Occipital lobe (tissue), 2 donors: ENCODE results near the gene KCNN3. TPM values are rescaled to one million over a fixed set of nuclear protein-coding genes. Genes with fewer than 3 reads are reported as not detected.

ENCODE experiments used
- DNase-seq: peaks from one replicate; lab custom pipeline; 2025; lab: John Stamatoyannopoulos, UW
- total RNA-seq: library from RNA; depleted of rRNA; stranded (reverse); fragments of >200 nt; gene quantifications from one replicate; pipeline ENCODE4 v1.2.3, GENCODE V29; 2014

KCNN3 gene
- total RNA-seq, 1 donor from 2014 or later, result 3.6 TPM

- no peak for DNase-seq
These were observed 205.6 kb downstream of the KCNN3 start for GRCh38 chr1:154664331-154665002.

DNA sequence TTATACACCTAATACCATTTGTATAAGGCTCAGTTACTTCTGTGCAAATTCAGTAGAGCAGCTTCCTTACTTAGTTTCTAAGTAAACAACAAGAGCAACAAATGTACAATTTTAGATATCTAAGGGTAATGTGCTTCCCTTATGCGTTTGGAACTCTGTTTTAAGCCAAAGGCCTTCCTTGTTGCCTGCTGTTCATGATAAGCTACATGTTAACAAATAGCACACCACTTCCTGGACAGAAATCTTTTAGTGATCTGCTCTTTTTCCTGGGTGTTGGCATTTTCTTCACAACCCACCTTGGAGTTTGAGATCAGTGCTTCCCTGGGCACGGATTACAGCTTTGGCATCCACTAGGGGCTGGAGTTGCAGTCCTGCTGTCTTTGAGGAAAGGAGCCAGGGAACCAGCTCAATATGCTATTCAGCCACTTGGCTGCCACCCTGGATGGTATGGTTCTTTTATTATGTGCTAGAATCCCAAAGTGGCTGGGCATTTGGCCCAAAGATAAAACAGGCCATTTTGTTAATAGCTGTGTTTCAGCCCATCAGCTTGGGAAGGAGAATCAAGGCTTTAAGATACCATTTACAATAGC, 206.5 kb downstream of the KCNN3 start:
- DNase-seq, result no peak

GRCh38 chr1:154661110-154661509, 209.0 kb downstream of the KCNN3 start:
- DNase-seq, result no peak

GRCh38 chr1:154659823-154660592, 210.1 kb downstream of the KCNN3 start:
- no peak for DNase-seq

DNA sequence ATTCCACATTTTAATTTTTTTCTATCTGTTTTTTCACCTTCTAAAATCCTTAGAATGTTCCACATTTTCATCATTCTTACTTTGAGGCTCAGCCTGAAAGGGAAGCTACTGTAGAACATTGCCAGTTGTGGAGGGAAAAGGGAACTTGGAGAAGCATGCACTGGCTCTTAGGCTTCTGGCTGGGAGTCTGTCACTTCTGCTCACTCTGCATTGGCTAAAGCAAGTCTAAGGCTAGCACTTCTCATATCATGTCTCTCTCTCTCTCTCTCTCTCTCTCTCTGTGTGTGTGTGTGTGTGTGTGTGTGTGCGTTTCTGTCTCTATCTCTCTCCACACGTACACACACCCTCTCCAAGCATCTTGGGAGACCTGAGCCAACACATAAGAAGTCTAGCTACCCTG, 212.5 kb downstream of the KCNN3 start:
- DNase-seq, result no peak

DNA sequence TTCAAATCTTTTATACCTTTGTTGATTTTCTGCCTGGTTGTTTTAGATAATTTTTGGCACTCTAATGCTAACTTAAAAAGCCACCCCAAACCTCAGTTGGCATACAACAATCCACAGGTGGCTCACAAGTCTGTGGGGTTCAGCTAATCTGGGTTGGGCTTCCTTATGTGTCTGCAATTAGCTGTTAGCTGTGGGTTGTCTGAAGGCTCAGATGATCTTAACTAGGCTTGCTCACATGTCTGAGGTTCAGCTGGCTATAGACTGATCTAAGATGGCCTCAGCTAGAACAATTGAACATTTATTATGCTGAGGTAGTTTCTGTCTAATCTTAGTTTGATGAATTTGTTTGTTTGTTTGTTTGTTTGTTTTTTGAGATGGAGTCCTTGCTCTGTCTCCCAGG, 217.2 kb downstream of the KCNN3 start:
- no peak for DNase-seq

Other genes starting within 250 kb of the KCNN3 start
- 12.0 TPM for gene PMVK, start 66.4 kb upstream of the KCNN3 start, total RNA-seq
- gene PBXIP1, start 85.8 kb upstream of the KCNN3 start, total RNA-seq, result 25.0 TPM
- gene PYGO2, start 91.5 kb upstream of the KCNN3 start, total RNA-seq, result 11.2 TPM
- 10.0 TPM for gene SHC1, start 100.5 kb upstream of the KCNN3 start, total RNA-seq
- gene CKS1B, start 104.4 kb upstream of the KCNN3 start, total RNA-seq, result 12.2 TPM
- gene FLAD1, start 113.1 kb upstream of the KCNN3 start, total RNA-seq, result 17.2 TPM
- gene LENEP, start 123.3 kb upstream of the KCNN3 start, total RNA-seq, result 2.7 TPM
- 1.7 TPM for gene ZBTB7B, start 132.5 kb upstream of the KCNN3 start, total RNA-seq
- 0.16 TPM for gene DCST2, start 163.5 kb upstream of the KCNN3 start, total RNA-seq
- not detected for gene DCST1, start 163.5 kb upstream of the KCNN3 start, total RNA-seq
- 13.3 TPM for gene ADAM15, start 181.0 kb upstream of the KCNN3 start, total RNA-seq
- 0.62 TPM for gene EFNA4, start 193.5 kb upstream of the KCNN3 start, total RNA-seq
- 7.6 TPM for gene EFNA3, start 208.6 kb upstream of the KCNN3 start, total RNA-seq